Midbrain (tissue), 1 donor: ENCODE data around the gene CDKL4.
A peak's percentile ranks its signal among the peaks of the same experiment; 100 is the strongest.
"Not testable (repeated sequence)": the region's sequence is repeated elsewhere in the genome, so short reads cannot be mapped to it uniquely, and the experiment has no call there.

ENCODE experiments used
- DNase-seq: peaks from one replicate; lab custom pipeline; 2025; lab: John Stamatoyannopoulos, UW

The CDKL4 gene

DNA sequence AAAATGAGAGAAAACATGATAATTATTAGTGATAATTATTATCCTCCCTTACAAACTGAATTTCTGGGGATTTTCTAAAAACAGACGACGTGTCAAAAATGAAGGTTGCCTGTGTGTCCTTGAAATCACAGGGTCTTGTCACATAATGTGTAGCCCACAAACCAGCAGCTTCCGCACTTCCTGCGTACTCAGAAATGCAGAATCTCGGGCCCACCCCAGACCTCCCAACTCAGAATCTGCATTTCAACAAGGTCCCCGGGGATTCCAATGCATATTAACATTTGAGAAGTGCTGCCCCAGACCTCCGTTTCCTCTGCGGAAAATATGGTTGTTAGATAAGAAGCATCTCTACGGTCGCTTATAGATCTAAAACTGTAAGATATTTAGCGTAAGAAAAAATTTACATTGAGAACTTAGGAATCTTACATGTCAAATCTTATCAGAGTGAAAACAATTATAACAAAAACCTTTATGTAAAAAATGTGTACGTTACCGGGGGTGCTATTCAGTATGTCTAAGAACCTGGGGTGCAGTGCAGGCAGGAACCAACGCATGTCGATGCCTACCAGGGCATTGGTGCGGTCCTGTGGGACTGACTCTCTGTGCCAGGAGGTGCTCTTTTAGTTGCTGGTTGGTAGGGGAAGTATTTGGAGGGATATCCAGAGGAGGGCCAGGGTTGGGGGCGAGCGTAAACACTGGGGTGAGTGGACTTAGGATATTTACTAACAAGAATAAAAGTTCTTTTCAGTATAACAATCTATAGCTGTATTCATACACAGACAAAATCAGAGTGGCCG, 15.2 kb downstream of the CDKL4 start:
- DNase-seq = no peak

DNA sequence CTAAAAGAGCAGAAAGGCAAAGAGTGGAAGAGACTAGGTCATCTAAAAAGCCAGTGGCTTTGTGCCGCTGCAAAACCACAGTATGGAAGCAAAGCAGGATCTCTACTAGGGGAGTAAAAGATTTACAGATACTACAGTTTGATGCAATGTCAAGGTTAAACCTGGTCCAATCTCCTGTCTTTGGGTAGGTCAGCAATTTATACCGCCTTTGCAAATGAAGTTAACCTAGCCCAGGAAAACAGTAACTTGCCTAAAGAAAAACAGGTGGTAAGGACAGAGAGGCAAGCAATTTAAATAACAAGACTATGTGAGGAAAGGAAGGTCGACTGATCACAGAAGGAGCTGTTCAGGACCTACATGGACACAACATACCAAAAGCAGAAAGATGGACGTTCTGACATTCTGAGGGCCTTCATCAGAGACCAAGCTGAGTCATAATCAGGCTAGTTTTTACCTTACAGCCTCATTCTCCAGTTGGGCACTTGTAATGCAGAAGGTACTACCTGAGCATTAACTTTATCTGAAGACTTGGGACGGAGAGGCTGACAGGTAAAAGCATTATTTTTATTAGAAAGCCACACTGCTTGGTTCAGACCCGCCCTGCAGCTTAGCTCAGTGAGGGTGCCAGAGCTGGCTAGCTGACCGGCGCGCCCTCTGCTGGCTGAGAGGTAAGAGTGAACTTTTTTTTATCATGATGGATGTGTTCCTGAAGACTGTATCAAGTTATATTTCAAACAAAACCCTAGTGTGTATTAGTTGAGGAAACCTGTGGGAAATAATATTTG, 15.9 kb downstream of the CDKL4 start:
- DNase-seq = peak; percentile 83

DNA sequence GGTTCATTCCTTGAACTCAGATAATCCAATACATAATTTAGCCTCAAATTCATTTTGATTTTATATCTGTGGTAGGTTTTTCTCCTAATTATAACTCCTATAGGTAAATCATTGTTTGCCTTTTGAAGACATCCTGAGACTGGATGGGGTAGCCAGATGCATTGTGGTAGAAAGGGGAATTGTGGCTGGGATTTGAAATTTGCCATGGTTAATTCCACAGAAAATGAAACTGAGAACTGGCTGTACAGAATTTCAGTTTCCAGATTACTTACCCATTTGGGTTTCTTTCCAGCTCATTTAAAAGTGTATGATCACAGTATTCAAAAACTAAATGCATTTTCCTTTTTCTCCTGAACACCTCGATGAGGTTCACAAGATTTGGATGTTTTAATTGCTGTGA, 18.2 kb downstream of the CDKL4 start:
- no peak for DNase-seq

DNA sequence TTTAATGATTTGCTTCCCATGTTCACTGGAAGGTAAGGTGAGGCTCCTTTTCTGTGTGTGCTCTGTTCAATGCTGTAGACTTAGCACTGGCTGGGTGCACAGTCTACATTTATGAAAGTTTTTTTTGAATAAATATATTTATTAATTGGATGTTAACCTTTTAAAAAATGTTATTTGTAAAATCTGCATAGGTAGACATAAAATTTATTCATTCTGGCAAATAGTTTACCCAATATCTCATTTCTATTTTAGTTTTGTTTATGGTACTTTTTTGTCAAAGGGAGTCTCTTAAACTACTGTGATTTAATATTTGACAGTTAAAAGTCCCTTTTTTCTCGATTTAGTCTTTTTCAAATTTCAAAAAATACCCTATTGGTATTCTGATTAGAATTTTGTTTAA, 19.9 kb downstream of the CDKL4 start:
- DNase-seq = no peak

DNA sequence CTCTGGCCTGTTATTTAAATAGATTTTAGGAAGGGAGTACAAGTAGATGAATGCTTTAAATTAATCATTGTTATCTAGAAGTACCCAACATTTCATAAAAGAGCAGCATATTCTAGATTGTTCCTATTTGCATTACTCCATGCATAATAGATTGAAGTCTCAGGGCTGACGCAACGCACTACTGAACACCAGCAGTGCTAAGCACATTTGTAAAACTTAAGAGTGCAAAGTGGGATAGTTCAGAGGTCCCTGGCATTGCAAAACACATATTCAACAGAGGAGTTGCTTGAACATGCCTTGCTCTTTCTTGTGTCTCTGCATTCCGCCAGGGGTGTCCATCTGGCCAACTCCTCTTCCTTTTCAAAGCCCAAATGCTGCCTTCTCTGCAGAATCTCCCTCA, 22.3 kb downstream of the CDKL4 start:
- DNase-seq = no peak

DNA sequence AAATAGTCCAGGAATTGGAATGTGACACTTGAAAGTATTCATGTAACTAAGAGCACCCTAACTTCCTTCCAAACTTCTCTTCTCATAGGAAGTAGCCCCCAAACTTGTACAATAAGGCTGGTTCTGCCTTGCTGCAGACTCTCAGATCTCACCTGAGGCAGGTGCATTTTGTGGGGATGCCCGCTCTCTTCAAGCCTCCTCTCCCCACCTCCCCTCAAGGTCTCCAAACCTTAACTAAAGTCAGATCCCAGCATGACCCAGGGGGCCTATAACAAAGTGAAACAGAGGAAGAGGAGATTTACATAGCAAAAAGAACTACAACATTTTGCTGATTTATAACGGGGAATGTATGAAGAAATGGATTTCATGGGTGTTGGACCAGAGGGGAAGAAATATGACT, 23.6 kb downstream of the CDKL4 start:
- DNase-seq = no peak

DNA sequence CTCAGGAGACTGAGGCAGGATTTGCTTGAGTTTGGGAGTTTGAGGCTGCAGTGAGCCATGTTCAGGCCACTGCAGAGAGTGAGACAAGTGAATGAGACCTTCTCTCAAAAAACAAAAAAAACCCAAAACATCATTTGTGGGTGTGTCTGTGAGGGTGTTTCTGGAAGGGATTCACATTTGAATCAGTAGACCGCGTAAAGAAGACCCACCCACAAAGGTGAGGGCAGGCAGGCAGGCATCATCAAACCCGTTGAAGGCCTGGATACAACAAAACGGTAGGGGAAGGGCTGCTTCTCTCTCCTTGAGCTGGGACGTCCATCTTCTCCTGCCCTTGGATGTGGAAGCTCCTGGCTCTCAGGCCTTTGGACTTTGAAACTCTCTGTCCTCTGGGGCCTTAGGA, 25.4 kb downstream of the CDKL4 start:
- DNase-seq = no peak

DNA sequence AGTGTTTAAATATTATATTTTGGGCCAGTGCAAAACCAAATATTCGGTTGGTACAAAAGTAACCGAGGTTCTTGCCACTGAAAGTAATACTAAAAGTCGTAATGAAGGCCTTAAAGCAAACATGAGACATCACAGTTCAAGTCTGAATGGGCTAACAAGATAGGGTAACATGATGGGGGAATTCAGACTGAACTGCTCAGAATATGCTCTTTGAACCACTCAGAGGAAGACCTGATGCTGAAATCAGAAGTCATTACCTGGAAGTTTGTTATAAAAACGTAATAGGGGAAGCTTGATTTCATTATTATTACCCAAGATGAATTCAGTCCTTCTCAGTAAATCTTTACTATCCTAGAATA, 26.6 kb downstream of the CDKL4 start:
- DNase-seq = no peak

DNA sequence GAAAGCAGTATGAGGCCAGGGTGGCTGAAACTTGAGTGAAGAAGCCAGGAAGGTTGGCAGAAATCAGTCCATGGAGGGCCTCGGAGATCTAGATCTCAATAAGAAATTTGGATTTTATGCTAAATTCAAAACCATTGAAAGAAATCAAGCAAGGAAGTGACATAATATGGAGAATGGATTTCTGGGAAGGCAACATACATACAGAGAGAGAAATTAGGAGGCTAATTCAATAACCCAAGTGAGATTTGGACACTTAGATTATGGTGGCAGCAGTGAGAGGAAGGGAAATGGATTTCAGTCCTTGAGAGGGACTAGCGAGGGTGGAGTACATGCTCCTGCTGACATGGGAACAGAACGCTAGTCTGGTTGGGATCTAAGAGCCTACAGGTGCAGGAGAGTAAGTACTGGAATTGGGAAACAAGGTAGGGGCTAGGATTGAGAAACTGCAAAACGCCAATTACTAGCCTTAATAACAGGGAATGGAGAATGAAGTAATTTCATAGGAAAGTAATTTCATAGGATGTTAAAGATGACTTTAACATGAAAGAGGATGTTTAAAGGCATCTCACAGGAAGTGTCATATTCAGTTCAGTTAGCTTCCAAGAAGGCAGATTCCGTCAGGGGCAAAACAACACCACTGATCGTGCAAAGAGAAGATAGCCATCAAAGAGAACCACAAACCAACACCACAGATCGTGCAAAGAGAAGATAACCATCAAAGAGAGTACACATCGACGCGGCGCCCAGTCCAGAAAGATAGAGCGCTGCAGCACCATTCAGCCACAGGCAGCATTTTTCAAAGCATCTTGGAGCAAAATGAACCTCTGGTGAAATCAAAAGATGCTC, 27.2 kb downstream of the CDKL4 start:
- no peak for DNase-seq

DNA sequence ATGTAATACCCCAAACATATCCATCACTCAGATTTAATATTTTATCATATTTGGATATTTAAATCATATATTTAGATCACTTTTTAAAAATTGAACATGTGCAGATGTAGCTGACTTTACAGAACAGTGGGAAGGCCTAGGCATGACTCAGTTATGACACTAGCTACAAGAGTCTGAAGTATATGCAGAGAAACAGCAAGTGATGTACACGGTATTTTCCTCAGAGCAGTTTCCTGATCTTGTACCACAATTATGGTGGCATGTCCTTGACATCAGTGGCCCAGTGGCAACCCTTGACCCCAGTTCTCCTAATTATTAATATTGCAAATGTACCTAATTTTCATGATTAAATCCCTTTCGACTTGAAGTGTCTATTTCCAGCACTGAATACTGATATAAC, 28.2 kb downstream of the CDKL4 start:
- no peak for DNase-seq

DNA sequence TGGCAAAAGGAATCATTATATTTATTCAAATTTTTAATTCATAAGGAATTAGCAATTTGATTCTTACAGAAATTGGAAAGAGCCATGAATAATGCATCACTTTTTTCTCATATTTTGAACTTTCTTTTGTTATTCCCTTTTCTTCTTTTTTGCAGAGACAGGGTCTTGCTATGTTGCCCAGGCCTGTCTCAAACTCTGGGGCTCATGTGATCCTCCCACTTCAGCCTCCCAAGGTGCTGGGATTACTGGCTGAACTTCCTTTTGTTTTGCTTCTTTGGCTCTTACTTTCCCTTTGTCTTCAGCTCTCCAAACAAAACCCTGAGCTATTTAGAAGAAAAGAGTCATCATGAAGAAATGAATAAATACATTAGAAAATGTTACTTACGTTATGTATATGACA, 30.8 kb downstream of the CDKL4 start:
- DNase-seq = no peak

DNA sequence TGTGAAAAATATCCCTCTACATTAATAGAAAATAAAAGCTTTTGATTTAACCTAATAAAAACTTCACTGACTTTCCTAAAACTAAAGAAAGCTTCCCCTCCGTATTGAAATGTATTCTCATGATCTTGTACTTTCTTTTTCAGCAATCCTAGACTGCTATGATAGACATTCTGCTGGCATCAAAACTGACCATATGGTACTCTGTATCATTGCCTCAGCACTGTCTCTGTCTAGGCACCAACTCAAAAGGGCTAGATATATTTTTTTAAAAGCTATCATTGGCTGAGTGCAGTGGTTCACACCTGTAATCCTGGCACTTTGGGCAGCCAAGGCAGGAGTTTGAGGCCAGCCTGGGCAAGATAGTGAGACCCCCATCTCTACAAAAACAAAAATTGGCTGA, 32.9 kb downstream of the CDKL4 start:
- no peak for DNase-seq

DNA sequence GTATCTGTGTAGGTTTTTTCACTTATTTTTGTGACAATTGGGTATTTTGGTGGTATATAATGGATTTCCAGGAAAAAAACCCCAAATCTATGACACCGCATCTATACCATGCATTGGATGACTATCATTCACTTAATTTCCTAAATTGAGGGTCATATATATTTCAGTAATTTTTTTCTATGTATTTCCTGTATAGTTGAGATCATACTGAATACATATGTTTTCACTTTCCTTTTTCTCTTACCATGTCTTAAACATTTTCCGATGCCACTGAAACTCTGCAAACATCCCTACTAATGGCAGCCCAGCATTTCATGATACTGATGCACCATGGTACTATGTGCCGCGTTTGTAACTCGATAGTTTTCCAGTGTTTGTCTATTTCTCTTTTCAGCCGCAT, 40.4 kb downstream of the CDKL4 start:
- no peak for DNase-seq

DNA sequence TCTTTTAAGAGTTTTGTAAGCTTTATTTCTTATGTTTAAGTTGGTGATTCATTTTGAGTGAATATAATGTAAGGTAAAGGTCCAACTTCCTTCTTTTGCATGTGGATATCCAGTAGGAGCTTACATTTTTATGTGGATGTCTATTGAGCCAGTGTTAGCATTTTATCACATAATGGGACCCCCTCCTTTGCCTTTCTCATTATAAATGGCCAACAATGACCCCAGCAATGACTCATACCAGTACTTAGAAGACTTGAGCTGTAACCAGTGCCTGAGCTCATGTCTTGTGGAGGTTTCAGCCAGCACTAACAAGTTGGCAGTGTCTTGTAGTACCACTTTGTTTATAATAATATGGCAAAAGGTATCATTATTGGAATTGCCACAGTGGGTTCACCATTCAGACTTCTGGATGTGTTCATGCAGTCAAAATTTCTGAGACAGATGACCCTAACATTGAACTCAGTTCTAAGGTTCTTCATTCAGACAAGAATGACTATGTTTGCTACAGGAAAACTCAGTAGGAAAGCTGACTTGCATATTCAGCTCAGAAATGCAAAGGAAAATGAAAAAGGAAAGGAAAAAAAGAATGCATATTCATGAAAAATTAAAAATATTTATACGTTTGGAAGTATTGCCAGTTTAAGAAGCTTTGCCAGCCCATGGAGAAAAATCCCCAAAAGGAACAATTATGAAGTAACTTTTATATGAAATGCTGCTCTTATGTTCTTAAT, 41.0 kb downstream of the CDKL4 start:
- DNase-seq = no peak

DNA sequence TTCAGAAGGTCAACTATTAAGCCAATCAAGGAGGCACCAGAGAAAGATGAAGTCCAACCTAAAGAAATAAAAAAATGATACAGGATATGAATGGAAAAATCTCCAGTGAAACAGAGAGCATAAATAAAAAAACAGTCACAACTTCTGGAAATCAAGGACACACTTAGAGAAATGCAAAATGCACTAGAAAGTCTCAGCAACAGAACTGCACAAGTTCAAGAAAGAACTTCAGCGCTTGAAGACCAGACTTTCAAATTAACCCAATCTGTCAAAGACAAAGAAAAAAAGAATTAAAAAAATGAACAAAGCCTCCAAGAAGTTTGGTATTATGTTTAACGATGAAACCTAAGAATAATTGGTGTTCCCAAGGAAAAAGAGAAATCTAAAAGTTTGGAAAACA, 46.8 kb downstream of the CDKL4 start:
- DNase-seq = not testable (repeated sequence)

DNA sequence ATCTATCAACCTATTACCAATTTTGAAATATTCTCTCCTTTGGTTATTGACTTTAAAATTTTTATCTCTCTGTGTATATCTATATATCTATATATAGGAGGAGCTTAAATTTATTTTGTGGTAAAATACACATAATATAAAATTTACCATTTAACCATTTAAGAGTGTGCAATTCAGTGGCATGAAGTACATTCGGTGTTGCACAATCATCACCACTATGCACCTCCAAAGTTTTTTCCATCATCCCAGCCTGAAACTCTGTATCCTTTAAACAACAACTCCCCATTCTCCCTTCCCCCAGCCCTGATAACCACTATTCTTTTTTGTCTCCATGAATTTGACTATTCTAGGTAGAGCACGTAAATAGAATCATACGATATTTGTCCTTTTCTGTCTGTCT, 49.1 kb downstream of the CDKL4 start:
- no peak for DNase-seq

DNA sequence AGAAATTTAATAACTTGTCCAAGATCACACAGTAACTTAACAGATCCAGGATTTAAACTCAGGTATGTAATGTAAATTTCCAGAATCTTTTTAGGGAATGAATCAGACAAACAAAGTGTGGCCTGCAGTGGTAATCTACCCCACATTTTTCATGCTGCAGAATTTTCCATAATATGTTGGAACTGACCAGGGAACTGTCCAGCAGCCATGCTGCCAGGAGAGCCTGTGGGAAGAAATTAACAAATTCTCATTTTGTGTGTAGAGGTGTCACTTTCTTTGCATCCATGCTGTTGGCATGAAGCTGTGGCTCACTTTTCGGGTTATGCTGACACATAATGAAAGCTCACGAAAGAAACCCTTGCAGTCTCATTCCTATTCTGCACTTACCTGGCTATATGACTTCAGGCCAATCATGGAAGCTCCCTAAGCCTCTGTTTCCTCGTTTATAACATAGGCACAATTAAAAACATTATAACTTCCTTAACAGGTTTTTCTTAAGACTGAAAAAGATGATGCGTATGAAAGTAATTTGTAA, 54.7 kb downstream of the CDKL4 start:
- no peak for DNase-seq

DNA sequence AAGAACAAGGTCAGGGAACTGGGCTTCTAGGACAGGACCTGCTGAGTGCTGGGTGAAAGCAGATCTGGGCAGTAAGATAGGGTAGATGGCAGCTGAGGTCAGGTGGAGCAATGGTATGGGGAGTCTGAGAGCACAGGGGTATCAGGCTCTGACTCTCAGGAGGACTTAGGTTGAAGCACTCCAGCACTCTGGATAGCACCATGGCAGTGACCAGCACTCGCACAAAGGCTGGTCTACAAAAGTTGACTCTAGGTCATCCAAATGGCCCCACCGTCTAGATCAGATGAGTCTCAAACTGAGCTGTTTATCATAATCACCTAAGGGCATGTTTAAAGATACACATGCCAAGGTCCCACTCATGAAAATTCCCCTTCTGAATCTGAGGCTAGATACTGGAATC, 60.1 kb downstream of the CDKL4 start:
- DNase-seq = no peak

DNA sequence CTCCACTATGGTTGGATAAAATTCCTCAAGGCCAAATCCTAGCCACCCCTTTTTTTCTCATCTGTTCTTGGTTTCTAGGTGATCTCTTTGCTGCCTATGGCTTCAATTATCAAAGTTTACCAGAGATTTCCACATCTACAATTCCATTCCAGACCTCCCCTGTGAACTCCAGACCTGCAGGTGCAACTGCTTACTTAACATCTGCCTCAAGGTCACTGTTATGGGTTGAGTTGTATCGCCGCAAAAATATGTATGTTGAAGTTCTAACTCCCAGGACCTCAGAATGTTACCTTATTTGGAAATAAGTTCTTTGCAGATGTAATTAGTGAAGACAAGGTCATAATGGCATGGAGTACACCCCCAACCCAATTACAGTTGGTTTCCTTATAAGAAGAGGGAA, 62.5 kb downstream of the CDKL4 start:
- DNase-seq = no peak

DNA sequence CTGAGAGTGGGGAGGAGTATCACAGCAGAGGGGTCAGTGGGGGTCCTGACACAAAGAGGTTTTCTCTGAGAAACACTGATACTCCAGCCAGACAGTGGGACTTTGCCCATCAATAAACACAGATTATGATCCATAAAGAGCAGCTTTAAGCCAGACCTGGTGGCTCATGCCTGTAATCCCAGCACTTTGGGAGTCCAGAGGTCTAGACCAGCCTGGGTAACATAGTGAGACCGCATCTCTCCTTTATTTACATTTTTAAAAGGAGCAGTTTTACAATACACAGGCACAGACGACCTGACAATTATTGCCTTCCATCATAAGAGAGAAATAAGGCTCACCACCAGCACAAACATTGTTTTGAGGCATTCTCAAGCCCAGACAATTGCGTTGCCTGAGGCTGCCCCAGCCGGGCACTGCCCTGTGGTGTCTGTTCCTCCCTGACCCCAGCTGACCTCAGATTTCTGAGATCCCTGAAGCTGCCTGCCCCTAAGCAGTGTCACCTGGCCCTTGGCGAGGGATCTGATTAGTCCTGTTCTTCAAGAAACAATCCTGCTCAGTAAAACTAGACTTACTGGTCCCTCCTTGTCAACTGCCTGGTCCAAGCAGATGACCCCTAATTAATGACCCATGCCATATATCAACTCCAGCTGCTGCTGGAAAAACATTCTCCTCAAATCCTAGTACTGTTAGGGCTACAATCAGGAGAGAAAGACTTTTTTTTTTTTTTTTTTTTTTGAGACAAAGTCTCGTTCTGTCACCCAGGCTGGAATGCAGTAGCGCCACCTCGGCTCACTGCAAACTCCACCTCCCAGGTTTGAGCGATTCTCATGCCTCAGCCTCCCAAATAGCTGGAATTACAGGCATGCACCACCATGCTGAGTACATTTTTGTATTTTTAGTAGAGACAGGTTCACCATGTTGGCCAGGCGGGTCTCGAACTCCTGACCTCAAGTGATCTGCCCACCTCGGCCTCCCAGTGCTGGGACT, 63.5 kb downstream of the CDKL4 start:
- no peak for DNase-seq

DNA sequence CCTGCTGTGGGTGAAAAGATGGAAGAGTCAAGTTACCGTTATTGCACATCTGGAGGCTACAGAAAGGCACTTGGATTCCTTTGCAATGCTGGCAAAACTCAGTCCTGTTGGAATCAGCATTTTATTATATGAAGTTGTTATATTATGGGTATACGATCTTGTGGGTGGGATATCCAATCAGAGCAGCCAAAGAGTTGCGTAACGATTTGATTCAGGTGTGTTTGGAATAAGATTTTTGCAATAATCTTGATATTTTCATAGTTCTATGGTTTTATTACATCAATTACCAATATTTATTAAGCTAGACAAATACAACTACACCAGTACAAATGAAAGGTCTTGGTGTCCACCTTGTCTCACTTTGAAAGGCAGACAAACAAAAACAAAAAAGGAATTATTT, 65.0 kb downstream of the CDKL4 start:
- DNase-seq = no peak
